Stimulated activated CD8-positive, alpha-beta memory T cell treated with anti-CD3 and anti-CD28 coated beads, Interleukin-15, amount 100 ng/mL, for 4 hours (primary cell): Measurements from ENCODE around the gene AIDA.
"Not testable (repeated sequence)": the region's sequence is repeated elsewhere in the genome, so short reads cannot be mapped to it uniquely, and the experiment has no call there.

ENCODE experiments used
- DNase-seq, 2 donors: peaks; one replicate each; pipeline ENCODE4 v3.0.0-alpha.2; 2020; ENCODE audit warnings: low read depth in 2 of 2

Gene AIDA

DNA sequence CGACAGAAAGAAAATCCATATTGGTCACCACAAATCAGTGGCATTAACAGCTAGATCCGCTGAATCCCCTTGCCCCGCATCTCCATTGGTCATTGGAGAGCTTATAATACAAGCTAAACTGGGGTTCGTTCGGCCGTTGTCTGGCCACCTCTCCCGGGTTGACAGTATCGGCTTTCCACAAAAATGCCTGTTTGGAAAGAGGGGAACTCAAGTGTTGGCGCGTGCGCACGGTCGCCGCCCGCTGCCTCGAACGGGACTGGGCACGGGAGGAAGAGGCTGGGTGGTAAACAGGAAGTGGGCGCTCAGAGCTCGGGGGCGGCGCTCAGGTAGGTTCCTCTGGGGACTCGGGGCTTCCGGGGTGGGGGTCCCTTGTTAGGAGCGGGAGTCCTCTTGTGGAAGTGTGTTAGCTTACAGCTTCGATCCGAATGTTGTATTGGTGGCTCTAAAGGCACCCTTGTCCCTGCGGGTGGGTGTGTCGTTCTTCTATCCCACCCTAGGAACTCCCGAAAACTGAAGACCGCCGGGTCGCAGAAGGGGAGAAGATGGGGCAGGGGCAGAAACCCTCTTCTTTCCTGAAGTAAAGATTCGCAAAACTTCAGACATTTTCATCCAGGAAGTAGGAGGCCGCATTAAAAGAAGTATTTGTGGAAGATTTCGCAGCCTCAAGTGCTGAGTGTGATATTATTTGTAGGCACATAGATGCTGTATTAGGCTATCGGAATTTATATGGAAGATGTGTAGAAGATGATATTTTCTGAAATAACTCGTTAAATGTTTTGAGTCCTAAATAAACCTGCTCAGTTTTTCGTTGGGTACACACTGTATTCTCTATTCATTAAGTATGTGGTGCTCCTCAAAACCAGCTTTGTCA, 1.0 kb upstream of the AIDA start:
- peak; percentile 81 to 85 for DNase-seq

DNA sequence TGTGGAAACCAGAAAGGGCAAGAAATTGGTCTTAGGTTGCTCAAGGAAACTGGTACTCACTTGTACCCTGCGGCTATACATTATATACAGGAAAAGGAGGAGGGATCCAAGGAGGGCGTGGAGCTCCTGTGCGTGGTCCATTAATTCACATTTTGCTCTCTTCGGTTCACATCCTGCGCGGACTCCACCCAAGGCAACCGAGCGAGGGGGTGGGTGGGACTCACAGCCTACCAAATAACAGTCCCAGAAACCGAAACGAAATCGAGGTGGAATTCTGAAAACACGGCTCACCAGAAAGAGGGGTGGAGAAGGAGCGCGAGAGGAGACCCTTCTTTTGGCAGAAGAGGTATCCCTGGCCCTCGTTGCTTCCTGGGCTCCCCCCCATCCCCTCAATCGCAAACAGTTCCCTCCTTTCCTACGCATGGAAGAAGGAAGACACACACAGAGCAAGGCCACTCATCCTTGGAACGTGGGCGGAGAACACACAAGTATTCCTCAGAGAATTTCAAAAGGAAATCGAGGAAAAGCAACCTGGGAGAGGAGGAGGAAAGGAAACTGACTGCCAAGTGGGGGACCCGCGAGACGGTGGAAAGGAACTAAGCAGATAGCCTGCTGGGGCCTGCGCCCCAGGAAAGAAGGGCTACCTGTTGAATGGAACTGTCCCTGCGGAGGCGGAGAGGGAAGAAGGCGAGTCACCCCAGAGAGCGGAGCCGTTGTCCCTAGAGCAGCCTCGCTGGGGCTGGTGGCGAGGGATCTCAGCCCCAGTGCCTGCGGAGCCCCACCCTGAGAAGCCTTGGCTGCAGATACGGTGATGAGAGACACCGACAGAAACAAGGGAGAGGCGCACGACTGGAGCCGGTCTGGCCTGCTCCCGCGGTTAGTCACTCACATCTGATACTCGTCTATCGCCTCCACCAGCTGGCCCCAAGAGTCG, 705 bp downstream of the AIDA start:
- DNase-seq, result peak; percentile 17 to 51

DNA sequence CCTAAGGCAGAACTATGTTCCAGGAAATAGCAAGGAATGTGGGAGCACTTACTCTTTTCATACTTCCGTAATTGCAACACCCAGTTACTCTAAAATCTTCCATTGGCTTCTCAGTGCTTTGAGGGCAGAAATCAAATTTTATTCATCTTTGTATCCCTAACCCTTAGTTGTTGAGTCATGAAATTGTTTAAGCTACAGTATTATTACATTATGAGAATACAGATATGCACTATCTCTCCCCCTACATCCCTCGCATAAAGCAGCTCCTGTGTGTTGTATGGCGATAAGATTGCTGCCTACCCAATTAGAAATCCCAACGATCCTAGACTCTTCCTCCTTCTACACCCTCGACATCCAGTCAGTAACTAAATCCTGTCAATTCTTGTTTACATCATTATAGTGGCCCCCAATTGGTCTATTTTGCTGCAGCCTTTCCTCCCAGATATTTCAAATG, 2.6 kb downstream of the AIDA start:
- no peak for DNase-seq

DNA sequence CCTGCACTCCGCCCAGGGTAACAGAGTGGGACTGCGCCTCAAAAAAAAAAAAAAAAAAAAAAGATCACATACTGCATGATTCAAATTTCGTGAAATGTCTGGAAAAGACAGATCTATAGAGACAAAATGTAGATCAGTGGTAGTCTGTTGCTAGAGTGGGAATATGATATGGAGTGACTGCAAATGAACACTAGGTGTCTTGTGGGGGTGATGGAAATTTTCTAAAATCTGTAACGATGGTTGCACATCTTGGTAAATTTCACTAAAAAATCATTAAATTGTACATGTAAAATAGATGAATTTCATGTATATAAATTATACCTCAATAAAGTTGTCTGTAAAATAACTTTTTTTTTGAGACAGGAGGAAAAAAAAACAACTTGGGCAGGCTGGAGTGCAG, 5.5 kb downstream of the AIDA start:
- DNase-seq, result no peak

DNA sequence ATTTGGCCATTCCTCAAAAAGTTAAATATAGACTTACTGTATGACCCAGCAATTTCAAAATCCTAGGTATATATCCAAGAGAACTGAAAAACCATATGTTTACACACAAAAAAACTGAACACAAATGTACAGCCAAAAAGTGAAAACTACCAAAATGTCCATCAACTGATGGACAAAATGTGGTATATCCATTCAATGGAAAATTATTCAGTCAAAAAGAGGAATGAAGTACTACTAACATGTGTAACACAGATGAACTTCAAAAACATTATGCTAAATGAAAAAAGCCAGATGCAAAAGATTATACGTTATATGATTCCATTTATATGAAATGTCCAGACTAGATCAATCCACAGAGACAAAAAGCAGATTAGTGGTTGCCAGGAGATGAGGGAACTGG, 8.0 kb downstream of the AIDA start:
- no peak for DNase-seq

DNA sequence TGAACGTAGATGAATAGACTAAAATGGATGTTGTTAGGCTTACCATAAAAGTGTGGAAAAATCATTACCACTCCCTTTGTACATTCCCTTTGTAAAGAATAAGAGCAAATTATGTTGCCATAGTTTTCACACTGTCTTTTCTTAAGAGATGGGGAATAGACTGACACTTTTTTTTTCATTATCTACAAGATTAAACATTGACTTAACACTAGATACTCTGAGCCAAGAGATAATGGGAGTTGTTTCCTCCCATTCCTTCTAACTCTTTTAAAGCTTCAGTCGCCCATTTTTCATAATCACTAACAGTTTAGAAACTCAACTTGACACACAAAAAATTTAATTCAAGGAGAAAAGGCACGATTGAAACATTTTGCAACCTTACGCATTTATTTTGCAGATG, 10.1 kb downstream of the AIDA start:
- no peak for DNase-seq

DNA sequence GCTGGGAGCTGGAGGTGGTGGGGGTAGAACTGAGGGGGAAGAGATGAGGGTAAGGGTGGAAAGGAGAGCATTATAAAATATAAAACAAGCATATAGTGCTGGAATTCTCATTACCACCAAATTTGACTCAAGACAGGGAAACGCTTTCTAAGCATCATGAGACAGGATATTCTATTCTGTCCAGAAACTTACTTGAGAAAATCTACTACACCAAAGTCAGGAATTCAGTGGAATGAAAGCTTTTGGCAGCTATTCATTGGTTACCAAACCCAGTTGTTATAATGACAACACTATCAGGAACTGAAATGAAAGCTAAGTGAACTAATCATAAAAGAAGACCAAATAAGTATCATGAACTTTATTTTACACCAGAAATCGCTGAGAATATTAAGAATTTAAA, 14.5 kb downstream of the AIDA start:
- no peak for DNase-seq

DNA sequence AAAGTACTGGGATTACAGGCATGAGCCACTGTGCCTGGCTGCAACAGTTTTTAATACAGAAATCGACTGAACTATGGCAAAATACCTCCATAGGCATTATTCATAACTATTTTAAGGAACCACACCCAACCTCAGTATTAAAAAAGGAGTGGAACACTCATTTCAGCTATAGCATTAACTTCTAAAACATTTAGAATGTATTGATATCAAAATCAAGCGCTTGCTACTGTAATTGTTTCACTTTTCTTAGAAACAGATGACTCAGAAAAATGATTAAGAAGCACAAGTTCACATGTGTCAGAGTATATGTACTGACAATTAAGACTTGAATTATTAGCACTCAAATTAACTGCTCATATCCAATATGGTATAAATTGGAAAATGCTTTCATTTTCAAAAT, 15.1 kb downstream of the AIDA start:
- DNase-seq, result no peak

DNA sequence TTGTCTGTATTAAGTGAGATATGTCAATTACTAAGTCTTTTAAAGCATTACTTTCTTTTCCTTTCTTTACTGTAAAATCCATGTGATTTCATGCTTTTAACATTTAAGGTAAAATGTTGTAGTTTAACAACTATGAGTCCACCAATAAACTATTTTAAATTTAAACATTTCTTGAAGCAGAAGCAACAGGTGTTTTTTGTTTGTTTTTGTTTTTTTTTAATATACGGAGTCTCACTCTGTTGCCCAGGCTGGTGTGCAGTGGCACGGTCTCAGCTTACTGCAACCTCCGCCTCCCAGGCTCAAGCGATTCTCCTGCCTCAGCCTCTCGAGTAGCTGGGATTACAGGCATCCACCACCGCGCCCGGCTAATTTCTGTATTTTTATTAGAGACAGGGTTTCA, 15.6 kb downstream of the AIDA start:
- no peak for DNase-seq

DNA sequence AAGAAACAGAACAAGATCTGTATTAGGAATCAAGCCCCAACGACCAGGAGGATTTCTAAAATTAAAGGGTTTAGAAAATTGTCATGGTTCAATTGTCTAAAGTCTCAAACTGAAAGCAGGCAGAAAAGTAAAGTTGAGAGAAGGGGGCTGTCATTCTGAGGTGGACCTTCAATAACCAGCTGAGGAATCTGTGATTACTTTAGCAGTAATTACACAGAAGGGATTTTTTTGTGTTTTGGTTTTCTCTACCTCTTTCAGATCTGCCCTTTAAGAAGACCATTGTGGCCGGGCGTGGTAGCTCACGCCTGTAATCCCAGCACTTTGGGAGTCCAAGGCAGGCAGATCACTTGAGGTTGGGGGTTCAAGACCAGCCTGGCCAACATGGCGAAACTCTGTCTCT, 17.4 kb downstream of the AIDA start:
- no peak for DNase-seq

DNA sequence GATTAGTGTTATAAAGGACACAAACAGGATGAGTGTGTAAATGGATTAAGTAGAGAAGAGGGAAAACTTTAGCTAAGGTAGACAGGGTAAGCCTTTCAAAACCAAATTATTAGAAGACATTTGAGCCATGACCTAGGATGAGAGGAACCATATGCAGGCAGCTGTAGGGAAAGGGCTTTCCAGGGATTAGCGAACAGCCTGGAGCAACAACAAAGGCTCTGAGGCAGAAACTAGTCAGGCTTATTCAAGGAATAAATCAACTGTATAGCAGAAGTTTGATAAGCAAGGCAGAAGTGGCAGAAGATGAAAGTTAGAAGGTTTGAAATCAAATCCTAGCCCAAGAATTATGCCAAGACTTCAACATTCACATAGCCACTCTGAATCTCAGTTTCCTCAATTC, 21.3 kb downstream of the AIDA start:
- DNase-seq, result no peak

DNA sequence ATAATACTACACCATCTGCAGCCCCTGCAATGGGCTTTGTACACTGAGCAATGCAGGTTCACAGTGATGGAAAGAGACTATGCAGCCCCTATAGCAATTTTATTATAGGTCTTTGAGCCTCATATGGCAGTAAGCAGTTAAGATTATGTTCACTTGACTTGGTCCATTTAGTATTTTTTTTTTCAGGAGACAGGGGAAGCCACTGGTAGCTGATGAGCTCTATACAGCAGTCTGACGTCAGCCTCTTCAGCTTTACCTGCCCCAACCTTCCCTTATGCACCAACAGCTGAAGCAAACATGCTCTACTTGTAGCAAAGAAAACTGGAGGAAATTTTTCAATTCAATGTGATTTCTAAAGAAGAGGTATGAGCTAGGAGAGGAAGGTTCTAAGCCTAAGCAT, 32.2 kb downstream of the AIDA start:
- no peak for DNase-seq

DNA sequence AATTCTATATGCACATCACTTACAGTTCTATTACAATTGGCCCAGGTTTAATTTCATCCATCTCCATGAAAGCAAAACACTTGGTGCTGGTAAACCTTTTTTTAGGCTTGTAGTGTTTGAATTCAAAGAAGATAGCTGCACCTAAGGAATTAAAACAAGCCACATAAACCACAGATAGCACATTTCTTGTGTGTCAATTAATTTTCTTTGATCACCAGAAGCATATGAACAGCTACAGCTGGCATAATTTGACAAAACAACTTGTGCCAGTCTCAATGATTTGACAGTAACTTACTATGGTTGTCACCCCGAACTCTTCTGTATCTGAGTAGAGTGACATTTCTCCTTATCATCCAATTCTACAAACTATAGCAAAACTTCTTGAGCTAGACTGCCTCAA, 42.2 kb downstream of the AIDA start:
- DNase-seq, result no peak

DNA sequence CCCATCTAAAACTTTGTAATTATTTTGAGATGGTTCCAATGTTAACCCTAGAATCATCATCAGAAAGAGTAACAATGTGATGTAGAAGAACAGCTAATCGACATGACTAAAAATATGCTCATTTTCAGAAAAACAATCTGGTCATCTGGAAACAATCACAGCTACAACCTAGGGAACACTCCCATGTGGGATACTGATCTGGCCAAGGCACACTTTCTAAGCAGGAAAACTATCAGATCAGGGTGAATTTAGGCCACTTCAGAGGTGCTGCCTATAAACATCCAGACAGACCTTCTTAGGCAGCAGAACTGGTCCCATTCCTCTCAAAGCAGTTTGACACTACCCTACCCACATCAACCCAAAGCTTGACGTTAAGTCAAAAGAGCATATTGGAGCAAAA, 43.2 kb downstream of the AIDA start:
- DNase-seq, result not testable (repeated sequence)

DNA sequence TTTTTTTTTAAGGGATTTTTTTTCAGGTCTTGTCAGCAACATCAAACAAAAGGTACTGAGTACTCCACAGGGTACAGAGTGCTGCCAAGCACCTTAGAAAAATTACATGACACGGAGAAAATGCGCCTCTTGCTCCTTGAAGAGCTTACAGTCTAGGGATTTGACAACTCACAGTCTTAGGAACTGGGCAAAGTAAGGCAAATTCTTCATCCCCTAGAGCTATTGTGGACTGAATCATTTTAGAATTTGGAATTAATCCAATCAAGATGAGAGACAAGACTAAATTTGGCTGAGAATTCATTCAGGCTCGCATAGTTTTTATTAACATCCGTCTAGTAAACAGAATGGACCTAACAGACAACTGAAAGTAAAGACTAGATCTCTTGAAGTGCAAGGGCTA, 44.1 kb downstream of the AIDA start:
- not testable (repeated sequence) for DNase-seq

DNA sequence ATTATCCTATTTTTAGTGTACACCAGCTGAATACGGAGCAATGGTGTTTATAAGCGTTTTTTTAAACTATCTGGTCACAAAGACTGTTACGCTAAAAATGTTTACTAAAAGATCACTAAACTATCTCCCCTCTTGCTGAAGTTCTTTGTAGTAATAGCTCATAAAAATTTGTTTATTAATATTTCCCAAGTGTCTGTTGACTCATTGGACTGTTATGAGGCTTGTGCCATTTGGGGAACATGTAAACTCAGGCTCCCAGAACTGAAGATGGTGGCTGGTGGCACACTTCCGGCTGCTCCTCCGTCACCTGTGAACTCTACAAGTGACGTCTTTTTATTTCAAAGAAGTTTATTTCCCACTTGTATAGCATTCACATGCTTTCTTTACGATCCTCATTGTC, 46.3 kb downstream of the AIDA start:
- no peak for DNase-seq

DNA sequence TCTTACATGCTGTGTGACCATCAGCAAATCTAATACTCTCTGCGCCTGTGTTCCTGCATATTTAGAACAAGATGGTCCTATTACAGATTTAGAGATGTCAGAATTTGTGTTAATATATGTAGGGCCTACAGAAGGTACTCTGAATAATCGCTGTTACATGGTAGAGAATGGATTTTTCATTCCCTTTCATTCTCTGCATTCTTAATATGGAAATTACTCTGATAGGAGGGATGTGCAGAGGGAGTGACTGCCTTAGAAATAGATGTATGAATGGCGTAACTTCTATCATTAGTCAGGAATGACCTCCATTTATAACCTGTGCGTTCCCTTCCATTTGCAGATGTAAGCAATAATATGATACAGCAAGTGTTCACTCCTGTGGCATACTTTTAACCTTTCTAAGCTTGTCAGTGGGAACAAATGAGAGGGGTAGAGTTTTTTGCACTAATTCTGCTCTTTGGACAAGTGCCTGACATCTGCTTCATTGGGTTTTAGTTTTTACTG, 48.8 kb downstream of the AIDA start:
- no peak for DNase-seq

DNA sequence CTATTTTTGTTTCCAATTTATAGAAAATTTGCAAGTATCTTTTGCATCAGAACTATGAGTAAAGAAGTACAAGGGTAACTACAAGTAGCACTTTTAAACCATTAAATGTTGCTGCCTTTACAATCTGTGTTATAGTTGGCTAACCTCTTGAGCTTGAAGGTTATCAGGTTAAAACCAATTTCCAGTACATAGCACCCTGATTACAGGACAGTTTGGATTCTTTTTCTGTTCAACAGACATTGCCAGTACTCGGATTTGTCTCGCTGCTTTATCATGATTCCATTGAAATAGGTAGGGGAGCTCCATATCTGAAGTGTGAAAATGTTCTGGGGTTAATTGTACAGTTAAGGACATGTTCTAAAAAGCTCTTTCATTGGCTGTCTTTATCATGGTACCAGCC, 54.4 kb downstream of the AIDA start:
- DNase-seq, result no peak

DNA sequence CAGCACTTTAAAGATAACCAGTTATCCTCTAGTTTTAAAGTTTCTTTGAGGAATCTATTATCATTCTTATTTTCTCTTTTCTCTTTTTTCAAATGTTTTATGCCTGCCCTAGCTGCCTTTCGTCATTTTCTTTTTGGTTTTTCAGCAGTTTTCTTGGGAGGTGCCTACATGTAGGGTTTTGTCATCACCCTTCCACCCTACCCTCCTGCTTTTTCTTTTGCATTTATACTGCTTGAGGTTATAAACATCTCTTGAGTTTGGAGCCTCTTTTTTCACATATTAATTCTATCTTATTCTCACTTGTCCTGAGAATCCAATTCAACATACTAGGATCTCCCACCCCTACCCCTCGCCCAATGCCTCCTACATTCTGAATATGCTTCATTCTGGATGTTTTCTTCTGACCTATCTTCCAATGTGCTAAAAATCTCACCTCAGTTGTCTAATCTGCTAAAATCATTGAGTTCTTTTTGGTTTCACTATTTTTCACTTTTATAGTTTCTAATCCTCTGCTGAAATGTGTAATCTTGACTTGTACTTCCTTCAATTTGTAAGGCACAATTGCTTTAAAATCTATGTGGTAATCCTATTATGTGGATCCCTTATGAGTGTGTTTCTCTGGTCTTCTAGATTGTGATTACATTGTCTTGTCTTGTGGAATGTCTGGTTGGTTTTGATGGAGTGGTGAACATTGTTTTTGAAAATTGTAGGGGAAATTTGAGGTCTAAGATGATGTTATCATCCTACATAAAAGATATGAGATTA, 55.7 kb downstream of the AIDA start:
- no peak for DNase-seq

DNA sequence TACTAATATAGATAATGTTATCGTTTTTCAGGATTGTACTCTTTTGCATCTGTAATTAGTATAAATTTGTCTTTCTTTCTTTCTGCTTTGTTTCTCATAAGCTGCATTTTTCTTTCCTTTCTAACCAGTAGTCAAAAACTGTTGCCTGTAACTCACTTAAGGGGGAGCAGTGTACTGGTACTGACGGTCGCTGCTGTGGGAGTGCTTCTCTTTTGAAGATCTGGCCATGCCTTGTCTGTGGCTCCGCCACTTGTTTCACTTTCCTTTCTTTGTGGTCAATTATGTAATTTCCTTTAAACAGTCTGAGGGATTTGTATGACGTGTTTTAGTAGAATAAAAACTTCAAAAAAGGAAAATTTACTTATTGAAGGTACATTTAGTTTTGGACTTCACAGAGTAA, 57.4 kb downstream of the AIDA start:
- DNase-seq, result peak; percentile 43 to 72

DNA sequence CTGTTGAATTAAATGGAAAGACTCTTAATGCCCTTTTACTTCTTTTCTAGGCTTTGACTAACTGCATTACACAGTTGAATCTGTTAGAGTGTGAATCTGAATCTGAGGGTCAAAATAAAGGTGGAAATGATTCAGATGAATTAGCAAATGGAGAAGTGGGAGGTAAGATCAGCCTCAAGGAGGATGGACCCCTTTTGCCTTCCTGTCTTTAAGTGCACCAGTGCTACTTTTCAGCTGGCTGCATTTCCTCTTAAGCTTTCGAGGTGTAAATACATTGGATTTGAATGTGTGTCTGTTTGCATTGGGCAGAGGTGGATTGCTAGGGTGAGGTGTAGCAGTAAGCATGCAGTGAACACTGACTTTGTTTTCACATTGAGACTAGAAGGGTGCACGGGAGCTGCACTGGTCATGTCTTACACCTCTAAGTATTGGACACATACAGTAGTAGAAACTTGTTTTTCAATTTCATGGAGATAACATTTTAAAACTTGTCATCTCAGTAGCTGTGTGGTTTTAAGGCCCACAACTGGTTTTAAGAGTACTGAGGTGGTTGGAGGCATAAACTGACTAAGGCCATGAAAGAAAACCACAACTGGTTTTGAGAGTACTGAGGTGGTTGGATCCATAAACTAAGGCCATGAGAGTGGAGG, 59.0 kb downstream of the AIDA start:
- DNase-seq, result no peak
